Measurements from ENCODE around the gene SRSF6. TPM values are rescaled to one million over a fixed set of nuclear protein-coding genes. Genes with fewer than 3 reads are reported as not detected.
A peak's percentile ranks its signal among the peaks of the same experiment; 100 is the strongest.
"Not testable (repeated sequence)": the region's sequence is repeated elsewhere in the genome, so short reads cannot be mapped to it uniquely, and the experiment has no call there.

The SRSF6 gene
- polyA plus RNA-seq, 2 of the 4 experiments (the other 2 are of a cell fraction), result 99.3 to 145 TPM

DNA sequence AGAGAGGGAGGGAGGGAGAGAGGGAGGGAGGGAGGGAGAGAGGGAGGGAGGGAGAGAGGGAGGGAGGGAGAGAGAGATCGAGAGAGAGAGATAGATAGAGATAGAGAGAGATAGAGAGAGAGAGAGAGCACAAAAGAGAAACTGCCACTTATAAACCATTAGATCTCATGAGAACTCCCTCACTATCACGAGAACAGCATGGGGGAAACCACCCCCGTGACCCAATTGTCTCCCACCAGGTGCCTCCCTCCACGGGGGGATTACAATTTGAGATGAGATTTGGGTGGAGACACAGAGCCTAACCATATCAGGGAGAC lies 9.3 kb upstream of the SRSF6 start:
- peak overlapping the region; percentile 38; the same call in 1 of the 3 replicates for H3K4me2 ChIP-seq
- H3K9me3 ChIP-seq; ATAC-seq; H3K4me1 ChIP-seq; H3K27ac ChIP-seq; DNase-seq (ENCODE audit: low read depth in 1 of 2, low spot score in 1 of 2); H3K4me3 ChIP-seq; FAIRE-seq: not testable (repeated sequence)
- POLR2A ChIA-PET, result interaction anchor here (0.6 to 1.0 kb wide), 2 partner anchors 9 to 10 kb away, joined by 4 to 7 read pairs; no protein-coding TSS in a partner anchor
- CTCF ChIA-PET, result interaction anchor here (0.6 to 2.0 kb wide), 24 partner anchors 9 to 1748 kb away, joined by 3 to 19 read pairs (median 4); partner anchors contain the start of gene SRSF6
- 0% methylated on average over 4 of the region's 4 CpGs for WGBS (ENCODE audit: missing lambda C conversion rate)

DNA sequence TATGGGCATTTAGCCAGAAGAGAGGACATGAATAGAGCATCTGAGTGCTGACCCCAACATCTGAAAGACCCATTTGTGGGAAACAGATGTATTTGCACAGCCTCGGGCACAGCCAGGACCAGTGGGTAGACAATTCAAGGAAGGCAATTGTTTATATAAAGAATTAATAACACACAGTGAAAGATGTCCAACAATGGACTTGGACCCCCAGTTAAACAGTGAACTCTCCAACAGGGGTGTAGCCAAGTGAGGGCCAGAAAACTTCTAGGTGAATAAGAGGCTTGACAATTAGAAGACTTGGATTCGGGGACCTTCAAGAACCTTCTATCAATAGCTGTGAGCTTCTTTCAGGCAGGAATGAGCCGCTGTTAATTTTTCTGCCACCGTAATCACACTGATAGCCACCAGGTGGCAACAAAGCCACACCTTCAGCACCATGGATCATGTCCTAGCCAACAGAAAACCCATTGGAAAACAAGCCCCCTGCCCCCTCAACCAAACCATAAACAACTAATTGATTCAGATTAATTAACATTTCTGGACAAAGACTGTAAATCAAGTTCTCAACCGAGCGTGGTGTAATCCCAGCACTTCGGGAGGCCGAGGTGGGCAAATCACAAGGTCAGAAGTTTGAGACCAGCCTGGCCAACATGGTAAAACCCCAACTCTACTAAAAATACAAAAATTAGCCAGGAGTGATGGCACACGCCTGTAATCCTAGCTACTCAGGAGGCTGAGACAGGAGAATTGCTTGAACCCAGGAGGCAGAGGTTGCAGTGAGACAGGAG lies 8.8 kb upstream of the SRSF6 start:
- Histone ChIP-seq H3K27ac (no peak overlapping the region), H3K4me3 (no peak overlapping the region), H3K4me2 (peak overlapping the region; percentile 38; the same call in 2 of the 3 replicates), H3K9me3 (no peaks in the 10 kb centered on the region), H3K4me1 (0 out of 3 replicates have a peak, but pooled peaks cover 3% of the 10 kb centered on the region)
- CTCF ChIA-PET, result interaction anchor here (0.6 to 3.4 kb wide), 30 partner anchors 8 to 1749 kb away, joined by 3 to 21 read pairs (median 4); partner anchors contain the start of gene SRSF6
- 1% methylated on average over 9 of the region's 9 CpGs for WGBS (ENCODE audit: missing lambda C conversion rate)
- TF ChIP-seq MAFK (IDR thresholded peaks at IDR 0.05; ENCODE audit: partially characterized antibody), result no peak
- no peak for TF ChIP-seq FOSL2 (IDR thresholded peaks at IDR 0.05)
- TF ChIP-seq FOSL2 (CRISPR knock-in tag; IDR thresholded peaks at IDR 0.05), result no peak
- TF ChIP-seq SMC3 (IDR thresholded peaks at IDR 0.05), result peak; percentile 56; the same call in 2 of the 3 replicates
- TF ChIP-seq ZNF302 (CRISPR knock-in tag; IDR thresholded peaks at IDR 0.05), result no peak
- peak; percentile 87 to 88 for TF ChIP-seq RAD21 (conservative IDR thresholded peaks at IDR 0.05 in 1 of 2, IDR thresholded peaks at IDR 0.05 in 1 of 2)
- TF ChIP-seq GATA3 (IDR thresholded peaks at IDR 0.05; ENCODE audit: borderline replicate concordance), result no peak
- TF ChIP-seq, protein P1, sequence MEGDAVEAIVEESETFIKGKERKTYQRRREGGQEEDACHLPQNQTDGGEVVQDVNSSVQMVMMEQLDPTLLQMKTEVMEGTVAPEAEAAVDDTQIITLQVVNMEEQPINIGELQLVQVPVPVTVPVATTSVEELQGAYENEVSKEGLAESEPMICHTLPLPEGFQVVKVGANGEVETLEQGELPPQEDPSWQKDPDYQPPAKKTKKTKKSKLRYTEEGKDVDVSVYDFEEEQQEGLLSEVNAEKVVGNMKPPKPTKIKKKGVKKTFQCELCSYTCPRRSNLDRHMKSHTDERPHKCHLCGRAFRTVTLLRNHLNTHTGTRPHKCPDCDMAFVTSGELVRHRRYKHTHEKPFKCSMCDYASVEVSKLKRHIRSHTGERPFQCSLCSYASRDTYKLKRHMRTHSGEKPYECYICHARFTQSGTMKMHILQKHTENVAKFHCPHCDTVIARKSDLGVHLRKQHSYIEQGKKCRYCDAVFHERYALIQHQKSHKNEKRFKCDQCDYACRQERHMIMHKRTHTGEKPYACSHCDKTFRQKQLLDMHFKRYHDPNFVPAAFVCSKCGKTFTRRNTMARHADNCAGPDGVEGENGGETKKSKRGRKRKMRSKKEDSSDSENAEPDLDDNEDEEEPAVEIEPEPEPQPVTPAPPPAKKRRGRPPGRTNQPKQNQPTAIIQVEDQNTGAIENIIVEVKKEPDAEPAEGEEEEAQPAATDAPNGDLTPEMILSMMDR (IDR thresholded peaks at IDR 0.05), result peak; percentile 83
- no peak for FAIRE-seq
- ATAC-seq, result peak; percentile 82 to 85
- DNase-seq (ENCODE audit: low read depth in 1 of 2, low spot score in 1 of 2), result peak; percentile 56 to 72
- POLR2A ChIA-PET, result interaction anchor here (0.6 to 1.0 kb wide), 2 partner anchors 8 to 9 kb away, joined by 4 to 7 read pairs; no protein-coding TSS in a partner anchor

DNA sequence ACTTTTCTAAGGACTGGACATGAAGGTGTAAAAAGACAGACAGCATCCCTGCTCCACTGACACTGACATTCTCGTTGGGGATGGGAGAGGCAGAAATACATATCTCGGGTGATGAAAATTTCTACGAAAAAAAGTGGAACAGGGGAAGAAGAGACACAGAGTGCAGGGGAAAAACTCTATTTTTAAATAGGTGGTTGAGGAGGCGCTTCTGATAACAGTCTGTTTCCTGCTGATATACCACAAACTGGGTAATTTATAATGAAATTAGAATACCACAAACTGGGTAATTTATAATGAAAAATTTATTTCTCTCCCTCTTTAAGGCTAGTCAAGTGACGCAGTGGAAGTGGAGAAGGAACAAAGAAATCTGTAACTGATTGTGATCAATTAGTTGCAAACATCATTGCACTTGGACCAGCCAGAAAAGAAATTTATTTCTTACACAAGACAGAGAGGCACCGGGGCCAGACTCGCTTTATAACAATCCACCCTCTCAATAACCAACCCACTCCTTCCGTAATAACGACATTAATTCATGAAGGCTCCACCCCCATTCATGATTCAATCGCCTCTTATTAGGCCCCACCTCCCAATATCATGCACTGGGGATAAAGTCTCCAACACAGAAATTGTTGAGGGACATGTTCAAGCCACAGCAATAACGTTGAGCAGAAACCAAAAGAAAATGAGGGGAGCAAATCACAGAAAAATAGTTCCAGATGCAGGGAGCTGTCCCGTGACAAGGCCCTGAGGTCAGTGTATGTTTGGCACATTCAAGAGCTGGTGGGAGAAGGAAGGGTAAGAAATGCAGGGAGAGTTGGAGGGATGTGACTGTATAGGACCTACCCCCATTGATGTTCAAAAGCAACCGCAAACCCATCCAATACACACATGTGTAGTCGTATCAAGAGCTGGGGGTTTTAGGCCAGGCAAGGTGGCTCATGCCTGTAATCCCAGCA lies 6.6 kb upstream of the SRSF6 start:
- CTCF ChIA-PET, result interaction anchor here (0.6 to 3.4 kb wide), 6 partner anchors 15 to 629 kb away, joined by 3 to 21 read pairs (median 3); no protein-coding TSS in a partner anchor
- FAIRE-seq, result no peak
- Histone ChIP-seq H3K4me2 (no peak overlapping the region), H3K4me1 (0 out of 3 replicates have a peak, but pooled peaks cover 3% of the 10 kb centered on the region), H3K27ac (no peak overlapping the region), H3K4me3 (no peak overlapping the region), H3K9me3 (no peaks in the 10 kb centered on the region)
- ATAC-seq, result no peak
- POLR2A ChIA-PET, result interaction anchor here (0.7 kb wide), 1 partner anchor 80 kb away, joined by 4 read pairs; no protein-coding TSS in a partner anchor
- no peak for DNase-seq (ENCODE audit: low read depth in 1 of 2, low spot score in 1 of 2)
- WGBS (ENCODE audit: missing lambda C conversion rate), result 60% methylated on average over 14 of the region's 14 CpGs
- TF ChIP-seq ESRRA (IDR thresholded peaks at IDR 0.05; ENCODE audit: borderline replicate concordance, low read length) (no peak), HOXA7 (CRISPR knock-in tag; IDR thresholded peaks at IDR 0.05) (no peak), RFX5 (IDR thresholded peaks at IDR 0.05) (no peak), ZNF302 (CRISPR knock-in tag; IDR thresholded peaks at IDR 0.05) (no peak), KDM5A (IDR thresholded peaks at IDR 0.05) (no peak), CBX2 (IDR thresholded peaks at IDR 0.05; ENCODE audit: borderline replicate concordance, low read depth) (no peak), FOSB (CRISPR knock-in tag; IDR thresholded peaks at IDR 0.05) (no peak), TP53 (CRISPR knock-in tag; IDR thresholded peaks at IDR 0.05) (no peak), MYC (IDR thresholded peaks at IDR 0.05; ENCODE audit: borderline replicate concordance, low read length) (no peak), HDAC2 (IDR thresholded peaks at IDR 0.05) (no peak)
- TF ChIP-seq, protein P2, sequence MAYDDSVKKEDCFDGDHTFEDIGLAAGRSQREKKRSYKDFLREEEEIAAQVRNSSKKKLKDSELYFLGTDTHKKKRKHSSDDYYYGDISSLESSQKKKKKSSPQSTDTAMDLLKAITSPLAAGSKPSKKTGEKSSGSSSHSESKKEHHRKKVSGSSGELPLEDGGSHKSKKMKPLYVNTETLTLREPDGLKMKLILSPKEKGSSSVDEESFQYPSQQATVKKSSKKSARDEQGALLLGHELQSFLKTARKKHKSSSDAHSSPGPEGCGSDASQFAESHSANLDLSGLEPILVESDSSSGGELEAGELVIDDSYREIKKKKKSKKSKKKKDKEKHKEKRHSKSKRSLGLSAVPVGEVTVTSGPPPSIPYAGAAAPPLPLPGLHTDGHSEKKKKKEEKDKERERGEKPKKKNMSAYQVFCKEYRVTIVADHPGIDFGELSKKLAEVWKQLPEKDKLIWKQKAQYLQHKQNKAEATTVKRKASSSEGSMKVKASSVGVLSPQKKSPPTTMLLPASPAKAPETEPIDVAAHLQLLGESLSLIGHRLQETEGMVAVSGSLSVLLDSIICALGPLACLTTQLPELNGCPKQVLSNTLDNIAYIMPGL (CRISPR knock-in tag; IDR thresholded peaks at IDR 0.05; ENCODE audit: borderline replicate concordance), result no peak
- TF ChIP-seq, protein P3, sequence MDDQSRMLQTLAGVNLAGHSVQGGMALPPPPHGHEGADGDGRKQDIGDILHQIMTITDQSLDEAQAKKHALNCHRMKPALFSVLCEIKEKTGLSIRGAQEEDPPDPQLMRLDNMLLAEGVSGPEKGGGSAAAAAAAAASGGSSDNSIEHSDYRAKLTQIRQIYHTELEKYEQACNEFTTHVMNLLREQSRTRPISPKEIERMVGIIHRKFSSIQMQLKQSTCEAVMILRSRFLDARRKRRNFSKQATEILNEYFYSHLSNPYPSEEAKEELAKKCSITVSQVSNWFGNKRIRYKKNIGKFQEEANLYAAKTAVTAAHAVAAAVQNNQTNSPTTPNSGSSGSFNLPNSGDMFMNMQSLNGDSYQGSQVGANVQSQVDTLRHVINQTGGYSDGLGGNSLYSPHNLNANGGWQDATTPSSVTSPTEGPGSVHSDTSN (IDR thresholded peaks at IDR 0.05), result no peak
- TF ChIP-seq, protein P4, sequence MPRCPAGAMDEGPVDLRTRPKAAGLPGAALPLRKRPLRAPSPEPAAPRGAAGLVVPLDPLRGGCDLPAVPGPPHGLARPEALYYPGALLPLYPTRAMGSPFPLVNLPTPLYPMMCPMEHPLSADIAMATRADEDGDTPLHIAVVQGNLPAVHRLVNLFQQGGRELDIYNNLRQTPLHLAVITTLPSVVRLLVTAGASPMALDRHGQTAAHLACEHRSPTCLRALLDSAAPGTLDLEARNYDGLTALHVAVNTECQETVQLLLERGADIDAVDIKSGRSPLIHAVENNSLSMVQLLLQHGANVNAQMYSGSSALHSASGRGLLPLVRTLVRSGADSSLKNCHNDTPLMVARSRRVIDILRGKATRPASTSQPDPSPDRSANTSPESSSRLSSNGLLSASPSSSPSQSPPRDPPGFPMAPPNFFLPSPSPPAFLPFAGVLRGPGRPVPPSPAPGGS (IDR thresholded peaks at IDR 0.05), result no peak
